ENCODE measurements around the gene CCDC69. TPM values are rescaled to one million over a fixed set of nuclear protein-coding genes. Genes with fewer than 3 reads are reported as not detected.

Gene CCDC69
- total RNA-seq, 1 donor, result 10.5 TPM

- Histone ChIP-seq H3K27ac (ENCODE audit: low read depth, low read length) (no peak overlapping the region), H3K4me2 (ENCODE audit: insufficient read depth, low read length) (no peak overlapping the region), H2AFZ (ENCODE audit: low read length) (no peak overlapping the region), H3K36me3 (ENCODE audit: insufficient read depth, low read length) (no peaks in the 10 kb centered on the region), H3K4me3 (ENCODE audit: insufficient read depth, low read length) (no peak overlapping the region), H3K9me3 (ENCODE audit: low read depth, low read length) (no peaks in the 10 kb centered on the region), H4K20me1 (ENCODE audit: insufficient read depth, low read length) (no peaks in the 10 kb centered on the region), H3K4me1 (ENCODE audit: insufficient read depth, low read length) (peaks cover 9% of the 10 kb centered on the region), H3K27me3 (ENCODE audit: insufficient read depth, low read length) (peaks cover 3% of the 10 kb centered on the region), H3K79me2 (ENCODE audit: insufficient read depth, low read length) (peaks cover 9% of the 10 kb centered on the region)
- TF ChIP-seq CTCF (IDR thresholded peaks at IDR 0.05; ENCODE audit: extremely low read depth, low read depth, low read length), result no peak
- DNase-seq (ENCODE audit: insufficient read length, low spot score, missing footprints), result no peak
Measured at GRCh38 chr5:151162776-151163175, 61.1 kb downstream of the CCDC69 start.

- no peaks in the 10 kb centered on the region for H3K36me3 ChIP-seq (ENCODE audit: insufficient read depth, low read length)
Measured at GRCh38 chr5:151159649-151160373, 64.1 kb downstream of the CCDC69 start.

GRCh38 chr5:151158287-151158661 lies 65.6 kb downstream of the CCDC69 start:
- Histone ChIP-seq H3K27me3 (ENCODE audit: insufficient read depth, low read length) (no peaks in the 10 kb centered on the region), H3K4me1 (ENCODE audit: insufficient read depth, low read length) (peaks cover 37% of the 10 kb centered on the region), H3K27ac (ENCODE audit: low read depth, low read length) (peak overlapping the region; percentile 78), H3K36me3 (ENCODE audit: insufficient read depth, low read length) (peaks cover 11% of the 10 kb centered on the region), H3K9me3 (ENCODE audit: low read depth, low read length) (no peaks in the 10 kb centered on the region), H3K4me2 (ENCODE audit: insufficient read depth, low read length) (peak overlapping the region; percentile 97), H4K20me1 (ENCODE audit: insufficient read depth, low read length) (peaks cover 27% of the 10 kb centered on the region), H3K4me3 (ENCODE audit: insufficient read depth, low read length) (peak overlapping the region; percentile 99), H2AFZ (ENCODE audit: low read length) (peak overlapping the region; percentile 97), H3K79me2 (ENCODE audit: insufficient read depth, low read length) (peaks cover 54% of the 10 kb centered on the region)
- DNase-seq (ENCODE audit: insufficient read length, low spot score, missing footprints), result no peak
- TF ChIP-seq CTCF (IDR thresholded peaks at IDR 0.05; ENCODE audit: extremely low read depth, low read depth, low read length), result no peak

More at GRCh38 chr5:151159649-151160373, 64.1 kb downstream of the CCDC69 start:
- H3K9me3 ChIP-seq (ENCODE audit: low read depth, low read length), result no peaks in the 10 kb centered on the region
- H3K27ac ChIP-seq (ENCODE audit: low read depth, low read length), result no peak overlapping the region
- H3K27me3 ChIP-seq (ENCODE audit: insufficient read depth, low read length), result no peaks in the 10 kb centered on the region
- DNase-seq (ENCODE audit: insufficient read length, low spot score, missing footprints), result no peak
- TF ChIP-seq CTCF (IDR thresholded peaks at IDR 0.05; ENCODE audit: extremely low read depth, low read depth, low read length), result no peak
- H3K79me2 ChIP-seq (ENCODE audit: insufficient read depth, low read length), result peaks cover 39% of the 10 kb centered on the region
- H3K4me2 ChIP-seq (ENCODE audit: insufficient read depth, low read length), result no peak overlapping the region
- no peak overlapping the region for H2AFZ ChIP-seq (ENCODE audit: low read length)
- peaks cover 29% of the 10 kb centered on the region for H3K4me1 ChIP-seq (ENCODE audit: insufficient read depth, low read length)
- peaks cover 12% of the 10 kb centered on the region for H4K20me1 ChIP-seq (ENCODE audit: insufficient read depth, low read length)
- no peak overlapping the region for H3K4me3 ChIP-seq (ENCODE audit: insufficient read depth, low read length)

GRCh38 chr5:151157426-151158286 lies 66.2 kb downstream of the CCDC69 start, which contains the start of gene ANXA6:
TSS of gene ANXA6 (minus strand) at chr5:151157779. CDS start at chr5:151147901, 9,878 bp downstream.
- TF ChIP-seq CTCF (IDR thresholded peaks at IDR 0.05; ENCODE audit: extremely low read depth, low read depth, low read length), result no peak
- Histone ChIP-seq H3K4me1 (ENCODE audit: insufficient read depth, low read length) (peaks cover 37% of the 10 kb centered on the region), H3K27ac (ENCODE audit: low read depth, low read length) (peak within 1 kb of the TSS; percentile 78), H3K9me3 (ENCODE audit: low read depth, low read length) (no peaks in the 10 kb centered on the region), H3K36me3 (ENCODE audit: insufficient read depth, low read length) (peaks cover 14% of the 10 kb centered on the region), H3K4me2 (ENCODE audit: insufficient read depth, low read length) (peak within 1 kb of the TSS; percentile 97), H3K27me3 (ENCODE audit: insufficient read depth, low read length) (no peaks in the 10 kb centered on the region), H4K20me1 (ENCODE audit: insufficient read depth, low read length) (peaks cover 33% of the 10 kb centered on the region), H3K79me2 (ENCODE audit: insufficient read depth, low read length) (peaks cover 60% of the 10 kb centered on the region), H3K4me3 (ENCODE audit: insufficient read depth, low read length) (peak within 1 kb of the TSS; percentile 99), H2AFZ (ENCODE audit: low read length) (peak within 1 kb of the TSS; percentile 97)
- DNase-seq (ENCODE audit: insufficient read length, low spot score, missing footprints), result peak; percentile 98

Data from osteoblast (primary cell).